ENCODE data around the gene TBC1D7. TPM values are rescaled to one million over a fixed set of nuclear protein-coding genes. Genes with fewer than 3 reads are reported as not detected.

The TBC1D7 gene
- total and polyA plus RNA-seq, 10 of the 15 experiments (the other 5 are each of a cell fraction or from before 2014, with no cell fraction given), result 20.1 to 65.9 (median 31.3) TPM

DNA sequence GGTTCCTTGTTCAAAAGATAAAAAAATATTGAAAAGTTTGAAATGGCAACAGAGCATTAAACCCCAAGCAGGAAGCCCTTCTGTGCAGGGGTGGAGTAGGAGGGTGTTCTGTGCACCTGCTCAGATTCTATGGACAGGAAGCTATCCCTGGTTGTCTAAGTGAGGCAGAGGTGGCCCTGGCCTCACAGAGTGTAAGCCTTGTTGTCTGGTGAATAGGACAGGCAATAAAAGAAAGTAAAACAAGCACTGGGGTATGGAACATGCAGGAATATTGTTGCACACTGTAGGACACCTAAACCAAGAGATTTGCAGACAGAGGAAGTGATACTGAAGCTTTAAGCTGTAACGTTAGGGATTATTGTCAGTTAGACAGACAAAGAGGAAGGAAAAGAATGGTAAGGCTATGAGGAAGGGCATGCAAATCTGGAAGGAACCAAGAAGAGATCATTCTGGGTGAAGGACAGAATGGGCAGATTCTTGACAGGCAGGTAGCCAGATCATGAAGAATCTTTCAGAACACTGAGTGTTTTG lies 66.8 kb downstream of the TBC1D7 start (continued):
- TF ChIP-seq IKZF2 (IDR thresholded peaks at IDR 0.05) (peak; percentile 92 to 94), TCF12 (IDR thresholded peaks at IDR 0.05; ENCODE audit: low read depth, low read length) (peak; percentile 56; the same call in 1 of the 2 replicates), SP1 (IDR thresholded peaks at IDR 0.05; ENCODE audit: low read depth, low read length) (peak; percentile 21), MTA3 (IDR thresholded peaks at IDR 0.05; ENCODE audit: borderline replicate concordance, low read length) (peak; percentile 24), ATF2 (IDR thresholded peaks at IDR 0.05; ENCODE audit: low read length) (peak; percentile 61; the same call in 1 of the 2 replicates), POLR2A (IDR thresholded peaks at IDR 0.05; ENCODE audit: low read depth, low read length) (peak; percentile 7; the same call in 1 of the 2 replicates), SPI1 (IDR thresholded peaks at IDR 0.05; ENCODE audit: borderline replicate concordance, insufficient read depth, low read depth, low read length) (peak; percentile 95), CREB1 (IDR thresholded peaks at IDR 0.05; ENCODE audit: low read depth) (no peak), SMAD5 (IDR thresholded peaks at IDR 0.05; ENCODE audit: low read depth) (no peak), IKZF1 (conservative IDR thresholded peaks at IDR 0.05) (peak; percentile 91), NFYA (IDR thresholded peaks at IDR 0.05; ENCODE audit: borderline replicate concordance, low read depth, low read length) (no peak), ETV6 (conservative IDR thresholded peaks at IDR 0.05 in 1 of 2, IDR thresholded peaks at IDR 0.05 in 1 of 2; ENCODE audit: borderline replicate concordance in 1 of 2, low read depth in 1 of 2) (peak in 1 of 2 experiments; percentile 95; a peak in 2 of 4 replicates), REST (IDR thresholded peaks at IDR 0.05; ENCODE audit: low read depth, low read length) (no peak), MYC (IDR thresholded peaks at IDR 0.05; ENCODE audit: insufficient read depth, insufficient read length, insufficient replicate concordance, low read length, severe bottlenecking) (no peak)
- TF ChIP-seq, protein P1, sequence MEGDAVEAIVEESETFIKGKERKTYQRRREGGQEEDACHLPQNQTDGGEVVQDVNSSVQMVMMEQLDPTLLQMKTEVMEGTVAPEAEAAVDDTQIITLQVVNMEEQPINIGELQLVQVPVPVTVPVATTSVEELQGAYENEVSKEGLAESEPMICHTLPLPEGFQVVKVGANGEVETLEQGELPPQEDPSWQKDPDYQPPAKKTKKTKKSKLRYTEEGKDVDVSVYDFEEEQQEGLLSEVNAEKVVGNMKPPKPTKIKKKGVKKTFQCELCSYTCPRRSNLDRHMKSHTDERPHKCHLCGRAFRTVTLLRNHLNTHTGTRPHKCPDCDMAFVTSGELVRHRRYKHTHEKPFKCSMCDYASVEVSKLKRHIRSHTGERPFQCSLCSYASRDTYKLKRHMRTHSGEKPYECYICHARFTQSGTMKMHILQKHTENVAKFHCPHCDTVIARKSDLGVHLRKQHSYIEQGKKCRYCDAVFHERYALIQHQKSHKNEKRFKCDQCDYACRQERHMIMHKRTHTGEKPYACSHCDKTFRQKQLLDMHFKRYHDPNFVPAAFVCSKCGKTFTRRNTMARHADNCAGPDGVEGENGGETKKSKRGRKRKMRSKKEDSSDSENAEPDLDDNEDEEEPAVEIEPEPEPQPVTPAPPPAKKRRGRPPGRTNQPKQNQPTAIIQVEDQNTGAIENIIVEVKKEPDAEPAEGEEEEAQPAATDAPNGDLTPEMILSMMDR (IDR thresholded peaks at IDR 0.05 in 2 of 3, conservative IDR thresholded peaks at IDR 0.05 in 1 of 3; ENCODE audit: control insufficient read depth in 2 of 3, extremely low read depth in 1 of 3, insufficient read depth in 1 of 3, low read depth in 3 of 3, low read length in 3 of 3), result no peak

Measured in GM12878 (cell line).